ENCODE results near the gene CAPN15.
"Not testable (repeated sequence)": the region's sequence is repeated elsewhere in the genome, so short reads cannot be mapped to it uniquely, and the experiment has no call there.

The CAPN15 gene

DNA sequence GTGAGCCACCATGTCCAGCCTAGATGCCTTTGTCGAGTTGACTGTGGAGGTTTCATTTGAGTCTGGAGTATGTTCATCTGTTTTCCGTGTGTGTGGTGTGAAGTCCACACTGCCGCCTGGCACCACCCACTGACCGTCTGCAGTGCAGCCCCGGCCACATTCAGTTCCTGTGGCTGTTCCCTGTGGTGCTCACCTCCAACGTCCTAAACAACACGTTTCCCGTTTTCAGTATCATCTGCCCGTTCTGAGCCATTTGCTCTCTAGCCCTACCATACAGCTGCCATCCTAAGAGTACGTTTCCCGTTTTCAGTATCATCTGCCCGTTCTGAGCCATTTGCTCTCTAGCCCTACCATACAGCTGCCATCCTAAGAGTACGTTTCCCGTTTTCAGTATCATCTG lies 20.0 kb upstream of the CAPN15 start:
- not testable (repeated sequence) for DNase-seq

DNA sequence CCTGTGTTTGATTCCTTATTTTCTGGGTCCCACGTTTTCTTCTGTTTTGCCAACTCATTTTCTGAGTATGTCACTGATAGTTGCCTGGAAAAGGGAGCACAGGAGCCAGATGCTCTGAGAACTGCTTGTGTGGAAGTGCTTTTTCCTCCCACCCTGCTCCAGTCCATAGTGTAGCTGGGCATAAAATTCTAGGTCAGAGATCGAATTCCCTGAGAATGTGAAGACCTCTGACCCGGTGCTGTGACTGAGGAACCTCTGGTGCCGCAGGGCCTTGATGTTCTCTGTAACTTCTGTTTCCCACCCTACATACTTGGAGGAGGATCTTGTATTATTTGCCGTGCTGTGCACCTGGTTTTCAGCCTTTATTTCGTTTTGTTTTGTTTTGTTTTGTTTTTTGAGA lies 19.5 kb upstream of the CAPN15 start:
- DNase-seq, result no peak

DNA sequence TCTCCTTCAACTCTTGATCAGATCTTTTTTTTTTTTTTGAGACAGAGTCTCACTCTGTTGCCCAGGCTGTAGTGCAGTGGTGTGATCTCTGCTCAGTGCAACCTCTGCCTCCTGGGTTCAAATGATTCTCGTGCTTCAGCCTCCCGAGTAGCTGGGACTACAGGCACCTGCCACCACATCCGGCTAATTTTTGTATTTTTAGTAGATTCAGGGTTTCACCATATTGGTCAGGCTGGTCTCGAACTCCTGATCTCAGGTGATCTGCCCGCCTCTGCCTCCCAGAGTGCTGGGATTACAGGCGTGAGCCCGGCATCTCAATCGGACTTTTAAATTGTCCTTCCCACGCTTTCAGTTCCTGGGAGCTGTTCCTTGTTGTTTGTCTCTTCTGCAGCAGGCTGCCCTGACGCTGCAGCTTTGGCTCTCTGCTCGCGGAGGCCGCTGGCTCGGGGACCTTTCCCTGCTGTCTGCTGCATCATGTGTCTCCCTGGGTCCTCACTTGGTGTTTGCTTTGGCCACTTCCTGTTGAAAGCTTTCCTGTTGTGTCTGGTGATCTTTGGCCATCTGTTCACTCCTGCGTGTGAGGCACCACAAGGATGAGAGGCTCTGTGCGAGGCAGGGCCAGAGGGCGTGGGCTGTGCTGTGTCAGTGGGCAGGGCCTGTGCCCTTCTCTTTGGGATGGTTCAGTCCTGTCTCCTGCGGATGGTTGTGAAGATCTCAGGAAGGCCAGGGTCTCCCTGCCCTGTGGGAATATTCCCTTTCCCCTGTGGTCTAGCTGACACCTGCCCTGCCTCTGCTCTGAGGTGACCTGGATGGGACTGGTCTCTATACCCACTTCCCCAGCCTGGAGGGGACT lies 18.4 kb upstream of the CAPN15 start:
- DNase-seq, result no peak

DNA sequence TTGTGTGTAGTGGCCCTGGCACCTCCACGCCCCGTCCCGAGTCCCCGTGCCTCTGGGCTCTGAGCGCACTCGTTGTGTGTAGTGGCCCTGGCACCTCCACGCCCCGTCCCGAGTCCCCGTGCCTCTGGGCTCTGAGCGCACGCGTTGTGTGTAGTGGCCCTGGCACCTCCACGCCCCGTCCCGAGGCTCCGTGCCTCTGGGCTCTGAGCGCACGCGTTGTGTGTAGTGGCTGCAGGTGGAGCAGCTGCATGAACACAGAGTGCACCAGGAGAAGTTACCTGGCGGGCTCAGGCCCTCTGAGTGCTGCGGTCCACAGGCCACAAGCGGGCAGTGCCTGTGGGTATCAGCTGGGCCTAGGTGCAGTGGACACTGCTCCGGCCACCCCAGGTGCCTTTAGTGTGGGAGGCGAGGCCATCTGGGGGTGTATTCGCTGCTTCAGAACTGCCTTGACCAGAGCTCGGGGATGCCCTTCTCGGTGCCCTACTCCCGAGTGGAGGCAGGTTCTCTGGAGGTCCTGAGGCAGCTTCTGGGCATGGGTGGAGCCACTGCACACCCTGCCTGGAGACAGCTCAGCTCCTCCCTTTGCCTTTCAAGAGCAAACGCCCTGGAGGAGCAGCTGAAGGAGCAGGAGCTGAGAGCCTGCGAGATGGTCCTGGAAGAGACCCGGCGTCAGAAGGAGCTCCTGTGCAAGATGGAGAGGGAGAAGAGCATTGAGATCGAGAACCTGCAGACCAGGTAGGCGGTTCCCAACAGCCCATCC lies 17.3 kb upstream of the CAPN15 start:
- no peak for DNase-seq

DNA sequence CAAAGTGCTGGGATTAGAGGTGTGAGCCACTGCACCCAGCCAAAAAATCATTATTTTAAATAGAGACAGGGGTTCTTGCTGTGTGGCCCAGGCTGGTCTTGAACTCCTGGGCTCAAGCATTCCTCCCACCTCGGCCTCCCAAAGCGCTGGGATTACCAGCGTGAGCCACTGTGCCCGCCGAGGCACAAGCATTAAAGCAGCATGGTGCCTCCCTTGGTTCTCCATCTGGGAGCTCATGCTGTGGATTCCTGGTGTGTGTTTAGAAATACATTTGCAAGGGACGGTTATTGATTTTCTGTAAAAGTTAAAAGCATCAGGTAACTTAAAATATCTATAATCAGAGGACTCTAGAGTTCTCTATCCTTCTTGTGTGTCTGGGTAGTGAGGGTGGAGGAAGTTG lies 14.7 kb upstream of the CAPN15 start:
- no peak for DNase-seq

DNA sequence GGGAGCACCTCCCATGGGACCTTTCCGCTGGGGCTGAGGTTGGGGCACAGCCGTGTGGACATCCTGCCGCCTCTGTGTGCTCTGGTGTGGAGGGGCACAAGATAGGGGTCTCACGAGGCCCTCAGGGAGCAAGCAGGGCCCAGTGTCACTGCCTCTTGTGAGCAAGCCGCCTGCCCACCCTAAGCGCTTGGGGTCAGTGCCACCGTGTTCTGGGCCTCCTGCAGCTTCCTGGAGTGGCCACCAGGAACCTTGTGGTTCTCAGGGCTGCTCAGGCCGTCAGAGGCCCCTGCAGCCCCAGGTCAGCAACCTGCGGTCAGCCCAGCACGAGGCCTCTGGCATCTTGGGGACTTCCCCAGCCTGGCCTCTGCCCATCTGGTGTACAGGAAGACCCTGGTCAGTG lies 13.6 kb upstream of the CAPN15 start:
- DNase-seq, result no peak

DNA sequence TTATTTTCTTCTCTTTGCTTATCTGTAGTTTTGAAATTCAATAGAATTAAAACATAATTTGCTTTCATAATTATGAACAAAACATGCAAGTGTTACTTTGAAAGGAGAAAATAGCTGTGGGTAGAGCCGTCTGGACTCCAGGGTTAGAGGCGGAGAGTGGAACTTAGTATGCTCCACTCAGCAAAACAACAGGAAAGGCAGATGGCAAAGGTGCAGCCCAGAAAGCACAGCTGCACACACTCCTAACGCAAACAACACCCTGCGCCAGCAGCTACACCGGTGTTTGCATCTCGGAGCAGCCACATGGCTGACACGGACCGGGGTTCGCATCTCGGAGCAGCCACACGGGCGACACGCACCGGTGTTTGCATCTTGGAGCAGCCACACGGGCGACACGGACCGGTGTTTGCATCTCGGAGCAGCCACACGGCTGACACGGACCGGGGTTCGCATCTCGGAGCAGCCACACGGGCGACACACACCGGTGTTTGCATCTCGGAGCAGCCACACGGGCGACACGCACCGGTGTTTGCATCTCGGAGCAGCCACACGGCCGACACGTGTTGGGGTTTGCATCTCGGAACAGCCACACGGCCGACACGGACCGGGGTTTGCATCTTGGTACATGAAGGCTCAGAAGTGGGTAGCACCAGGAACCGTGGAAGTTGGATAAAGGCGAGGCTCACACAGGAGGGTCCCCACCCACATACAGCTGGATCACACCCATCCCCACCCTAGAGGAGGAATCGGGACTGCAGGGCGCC lies 12.2 kb upstream of the CAPN15 start:
- no peak for DNase-seq

DNA sequence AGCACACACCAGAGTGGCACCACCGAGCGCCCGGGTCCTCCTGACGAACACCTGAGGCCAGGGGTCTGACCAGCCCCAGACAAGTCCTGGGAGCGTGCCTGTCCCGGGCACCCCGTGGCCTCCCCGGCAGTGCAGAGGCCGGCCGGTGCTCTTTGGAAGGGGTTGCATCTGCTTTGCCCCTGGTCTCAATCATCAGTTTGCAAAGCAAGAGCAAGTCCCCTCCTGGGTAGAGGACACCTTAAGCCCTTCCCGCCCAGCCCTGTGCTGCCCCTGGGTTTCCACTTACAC lies 11.6 kb upstream of the CAPN15 start:
- DNase-seq, result no peak

DNA sequence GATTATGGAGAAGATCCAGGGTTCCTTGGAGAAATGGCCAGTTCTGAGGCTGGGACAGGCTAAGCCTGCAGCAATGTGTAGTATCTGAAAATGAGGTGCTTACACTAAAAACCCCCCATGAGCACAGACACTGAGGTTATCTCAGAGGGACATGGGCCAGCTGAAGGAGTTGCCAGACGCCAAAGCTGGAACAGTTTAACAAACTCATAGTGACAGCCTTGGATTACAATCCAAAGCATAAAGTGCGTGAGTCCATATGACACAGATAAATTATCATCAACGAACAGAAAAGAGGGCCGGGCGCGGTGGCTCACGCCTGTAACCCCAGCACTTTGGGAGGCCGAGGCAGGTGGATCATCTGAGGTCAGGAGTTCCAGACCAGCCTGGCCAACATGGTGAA lies 11.2 kb upstream of the CAPN15 start:
- no peak for DNase-seq

DNA sequence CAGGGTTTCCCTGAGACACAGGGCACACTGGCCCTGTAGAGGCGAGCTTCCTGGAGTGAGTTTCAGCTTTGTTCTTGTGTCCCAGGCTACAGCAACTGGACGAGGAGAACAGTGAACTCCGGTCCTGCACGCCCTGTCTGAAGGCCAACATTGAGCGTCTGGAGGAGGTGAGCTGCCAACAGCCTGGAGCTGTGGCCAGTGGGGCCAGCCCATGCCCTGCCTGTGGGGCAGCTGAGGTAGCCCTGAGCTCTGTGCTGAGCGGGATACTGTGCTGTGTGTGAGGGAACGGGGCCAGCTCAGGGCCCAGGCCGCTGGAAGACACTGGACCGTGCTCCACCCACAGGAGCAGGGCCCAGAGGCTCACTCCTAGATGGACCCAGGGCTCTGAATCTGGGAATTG lies 8.7 kb upstream of the CAPN15 start:
- DNase-seq, result no peak

DNA sequence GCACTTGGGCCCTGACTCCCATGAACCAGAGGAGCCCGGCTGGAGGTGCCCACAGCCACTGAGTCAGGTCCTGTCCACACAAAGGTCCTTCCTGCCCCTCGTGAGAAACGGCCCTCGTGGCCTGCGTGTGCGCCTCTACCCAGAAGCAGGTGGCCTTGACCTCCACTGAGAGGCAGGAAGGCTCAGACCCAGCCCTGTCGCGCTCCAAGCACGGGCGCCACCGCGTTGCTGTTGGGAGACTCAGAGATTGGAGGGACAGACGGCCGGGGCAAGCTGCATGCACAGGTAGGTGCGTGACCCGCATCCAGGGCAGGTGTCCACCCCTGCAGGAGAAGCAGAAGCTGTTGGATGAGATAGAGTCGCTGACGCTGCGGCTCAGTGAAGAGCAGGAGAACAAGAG lies 8.1 kb upstream of the CAPN15 start:
- DNase-seq, result no peak

DNA sequence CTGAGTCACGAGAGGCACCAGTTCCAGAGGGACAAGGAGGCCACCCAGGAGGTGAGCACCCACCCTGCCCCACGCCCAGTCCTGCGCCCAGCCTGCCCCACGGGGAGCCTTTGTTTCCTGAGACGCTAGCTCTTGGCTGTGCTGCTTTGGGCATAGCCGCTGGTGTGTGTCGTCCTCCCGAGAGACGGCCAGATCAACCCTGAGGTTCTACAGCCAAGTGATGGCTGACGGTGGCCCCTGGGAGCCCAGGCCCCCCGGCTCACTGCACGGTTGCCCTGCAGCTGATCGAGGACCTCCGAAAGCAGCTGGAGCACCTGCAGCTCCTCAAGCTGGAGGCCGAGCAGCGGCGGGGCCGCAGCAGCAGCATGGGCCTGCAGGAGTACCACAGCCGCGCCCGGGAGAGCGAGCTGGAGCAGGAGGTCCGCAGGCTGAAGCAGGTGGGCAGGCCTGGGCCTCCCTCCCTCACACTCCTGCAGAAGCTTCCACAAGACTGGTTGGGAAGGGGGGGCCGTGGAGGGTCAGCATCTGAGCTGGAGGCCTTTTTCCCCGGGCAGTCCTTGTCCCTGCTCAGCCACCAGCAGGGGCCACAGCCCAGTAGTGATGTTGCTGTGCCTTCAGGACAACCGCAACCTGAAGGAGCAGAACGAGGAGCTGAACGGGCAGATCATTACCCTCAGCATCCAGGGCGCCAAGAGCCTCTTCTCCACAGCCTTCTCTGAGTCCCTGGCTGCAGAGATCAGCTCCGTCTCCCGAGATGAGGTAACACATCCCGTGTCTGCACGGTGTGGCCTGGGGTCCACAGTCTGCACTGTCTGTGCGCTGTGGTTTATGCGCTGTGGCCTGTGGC lies 7.4 kb upstream of the CAPN15 start:
- DNase-seq, result no peak

DNA sequence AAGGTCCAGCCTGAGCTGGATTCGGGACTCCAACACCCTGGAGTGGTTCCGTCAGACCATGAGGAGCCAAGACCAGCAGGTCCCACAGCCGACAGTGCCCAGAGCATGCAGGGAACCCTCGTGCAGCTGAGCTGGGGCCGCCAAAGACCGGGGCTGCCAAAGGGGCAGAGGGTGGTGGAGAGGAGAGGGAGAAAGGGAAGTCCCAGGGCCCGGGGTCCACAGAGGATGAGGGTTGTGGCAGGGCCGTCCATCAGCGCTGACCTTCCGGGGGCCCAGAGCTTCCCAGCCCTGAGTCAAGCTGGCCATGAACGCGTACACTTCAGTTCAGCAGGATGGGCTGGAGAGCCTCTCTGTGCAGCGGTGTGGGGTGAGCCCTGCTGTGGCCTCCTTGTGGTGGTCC lies 6.7 kb upstream of the CAPN15 start:
- DNase-seq, result no peak

DNA sequence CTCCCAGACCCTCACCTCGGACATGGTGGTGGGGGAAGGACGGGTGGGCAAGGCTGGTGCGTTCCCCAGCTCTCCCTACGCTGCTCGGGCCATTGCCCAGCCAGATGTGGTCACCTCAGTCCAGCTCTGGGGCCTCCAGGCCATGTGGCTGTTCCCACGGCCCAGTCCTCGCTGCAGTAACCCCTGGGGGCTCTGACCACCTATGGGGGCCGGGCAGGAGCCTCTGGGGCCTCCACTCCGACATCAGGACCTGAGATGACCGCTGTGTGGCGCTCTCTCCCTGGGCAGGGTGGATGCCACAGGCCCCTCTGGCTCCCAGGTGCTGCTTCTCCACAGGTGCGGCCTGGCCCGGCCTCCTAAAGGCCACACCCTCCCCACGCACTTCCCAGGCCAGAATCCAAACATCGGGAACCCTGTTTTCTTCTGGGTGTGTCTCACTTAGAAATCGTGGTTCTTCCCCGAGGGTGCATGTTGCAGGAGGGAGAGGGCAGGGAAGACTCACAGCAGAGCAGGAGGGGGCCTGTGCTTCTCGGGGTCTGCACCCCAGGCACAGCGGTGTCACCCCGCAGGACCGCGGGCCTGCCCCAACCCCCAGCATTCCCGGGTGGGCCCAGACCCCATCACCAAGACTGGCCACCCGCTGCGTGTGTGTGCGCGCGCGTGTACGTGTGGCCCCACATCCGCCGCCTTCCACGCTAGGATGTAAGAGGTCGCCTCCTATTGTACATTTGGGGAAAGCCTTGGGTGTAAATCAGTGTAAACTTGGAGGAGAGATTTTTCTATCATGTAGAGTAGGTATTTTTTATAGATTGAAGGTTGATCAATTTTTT lies 5.9 kb upstream of the CAPN15 start:
- DNase-seq, result no peak

DNA sequence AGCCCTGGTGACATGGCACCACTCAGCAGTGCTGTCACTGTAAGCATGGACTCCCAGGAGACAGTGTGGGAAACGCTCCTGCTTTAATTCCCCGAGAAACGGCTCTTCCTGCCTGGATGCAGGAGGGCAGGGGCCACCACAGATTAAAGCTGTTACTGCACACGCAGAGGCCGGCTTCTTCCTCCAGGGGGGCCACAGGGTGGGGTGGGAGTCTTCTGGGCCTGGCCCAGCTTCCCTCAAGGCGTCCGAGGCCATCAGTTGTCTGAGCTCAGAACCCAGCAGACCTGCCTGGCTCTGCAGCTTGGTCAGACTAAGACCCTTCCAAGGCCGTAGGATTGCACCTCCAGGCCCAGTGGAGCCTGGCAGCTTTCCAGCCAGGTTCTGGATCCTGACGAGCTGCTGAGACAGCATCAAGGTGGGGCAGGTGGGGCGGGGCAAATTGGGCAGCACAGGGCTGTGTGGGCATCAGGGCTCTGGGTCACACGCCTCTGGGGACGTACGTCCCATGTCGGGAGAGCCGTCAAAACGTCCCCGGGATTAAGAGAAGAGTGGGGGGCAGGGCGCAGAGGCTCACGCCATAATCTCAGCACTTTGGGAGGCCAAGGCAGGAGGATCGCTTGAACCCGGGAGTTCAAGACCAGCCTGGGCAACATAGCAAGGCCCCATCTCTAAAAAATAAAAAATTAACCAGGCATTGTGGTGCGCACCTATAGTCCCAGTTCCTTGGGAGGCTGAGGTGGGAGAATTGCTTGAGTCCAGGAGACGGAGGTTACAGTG lies 5.0 kb upstream of the CAPN15 start:
- no peak for DNase-seq

DNA sequence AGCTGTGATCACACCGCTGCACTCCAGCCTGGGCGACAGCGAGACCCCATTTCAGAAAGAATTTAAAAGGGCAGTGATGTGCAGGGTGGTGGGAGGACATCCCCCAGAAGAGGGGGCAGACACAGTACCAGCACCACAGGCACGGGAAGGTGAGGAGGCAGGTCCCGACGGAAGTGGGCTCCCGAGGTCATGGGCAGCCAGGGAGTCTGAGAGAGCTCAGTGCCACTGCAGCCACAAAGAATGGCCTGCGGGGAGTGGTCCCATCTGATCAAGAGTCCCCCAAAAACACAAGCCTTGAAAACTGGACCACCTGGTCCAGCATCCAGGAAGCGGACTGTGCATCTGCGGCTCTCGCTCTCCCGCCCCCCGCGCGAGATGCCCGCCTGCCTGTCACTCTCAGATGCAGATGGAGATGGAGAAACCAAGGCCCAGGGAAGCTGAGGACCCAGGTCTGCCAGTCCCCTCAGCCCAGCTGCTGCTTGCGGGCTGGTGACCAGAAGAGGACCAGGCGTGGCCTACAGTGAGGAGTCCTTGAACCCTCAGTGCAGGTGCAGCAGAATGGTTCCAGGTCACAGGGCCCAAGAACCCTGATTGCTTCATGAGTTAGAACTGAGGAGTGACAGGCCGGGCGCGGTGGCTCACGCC lies 4.3 kb upstream of the CAPN15 start:
- DNase-seq, result no peak

DNA sequence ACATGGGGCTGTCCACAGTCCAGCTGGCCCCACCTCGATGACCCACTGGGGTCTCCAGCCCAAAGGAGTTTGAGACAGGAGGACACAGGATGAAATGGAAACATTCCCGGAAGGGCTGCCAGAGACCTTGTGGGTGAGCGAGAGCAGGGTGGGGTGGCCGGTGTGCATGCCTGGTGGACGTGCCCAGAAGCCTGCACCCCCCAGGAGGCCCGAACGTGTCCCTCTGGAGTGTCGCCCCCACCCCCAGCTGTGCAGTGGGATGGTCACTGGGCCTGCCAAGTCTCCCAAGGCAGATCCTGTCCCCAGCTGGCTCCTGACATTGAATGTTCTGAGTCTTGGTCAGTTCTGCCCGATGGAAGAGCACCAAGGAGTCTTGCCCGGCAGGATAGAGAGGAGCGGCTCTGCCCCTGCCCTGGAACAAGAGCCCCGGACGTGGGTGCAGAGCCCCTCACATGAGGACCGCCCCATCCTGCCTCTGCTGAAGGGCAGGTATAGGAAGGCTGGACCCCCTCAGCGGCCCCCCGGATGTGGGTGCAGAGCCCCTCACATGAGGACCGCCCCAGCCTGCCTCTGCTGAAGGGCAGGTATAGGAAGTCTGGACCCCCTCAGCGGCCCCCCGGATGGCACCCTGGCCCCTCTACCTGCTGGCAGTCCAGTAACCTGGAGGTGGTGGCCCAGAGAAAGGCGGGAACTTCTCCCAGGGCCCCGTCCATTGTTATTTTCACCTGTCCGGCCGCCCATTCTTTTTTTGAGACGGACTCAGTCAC lies 3.1 kb upstream of the CAPN15 start:
- no peak for DNase-seq

DNA sequence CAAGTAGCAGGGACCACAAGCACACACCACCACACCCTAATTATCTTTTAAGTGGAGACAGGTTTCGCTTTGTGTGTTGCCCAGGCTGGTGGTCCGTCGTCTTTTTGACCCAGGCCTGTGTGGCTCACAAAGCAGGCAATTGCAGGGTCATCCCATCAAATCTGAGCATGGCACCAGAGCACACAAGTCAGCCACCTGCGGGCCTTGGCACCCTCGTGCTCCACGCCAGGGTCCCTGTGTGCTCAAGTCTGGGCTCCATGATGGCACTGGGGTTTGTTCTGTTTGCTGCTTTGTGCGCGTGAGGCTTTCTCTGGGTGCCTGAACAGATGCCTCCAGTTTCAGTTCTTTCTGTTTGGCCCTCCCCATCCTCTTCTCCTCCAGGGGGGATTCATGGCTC lies 2.4 kb upstream of the CAPN15 start:
- DNase-seq, result no peak

DNA sequence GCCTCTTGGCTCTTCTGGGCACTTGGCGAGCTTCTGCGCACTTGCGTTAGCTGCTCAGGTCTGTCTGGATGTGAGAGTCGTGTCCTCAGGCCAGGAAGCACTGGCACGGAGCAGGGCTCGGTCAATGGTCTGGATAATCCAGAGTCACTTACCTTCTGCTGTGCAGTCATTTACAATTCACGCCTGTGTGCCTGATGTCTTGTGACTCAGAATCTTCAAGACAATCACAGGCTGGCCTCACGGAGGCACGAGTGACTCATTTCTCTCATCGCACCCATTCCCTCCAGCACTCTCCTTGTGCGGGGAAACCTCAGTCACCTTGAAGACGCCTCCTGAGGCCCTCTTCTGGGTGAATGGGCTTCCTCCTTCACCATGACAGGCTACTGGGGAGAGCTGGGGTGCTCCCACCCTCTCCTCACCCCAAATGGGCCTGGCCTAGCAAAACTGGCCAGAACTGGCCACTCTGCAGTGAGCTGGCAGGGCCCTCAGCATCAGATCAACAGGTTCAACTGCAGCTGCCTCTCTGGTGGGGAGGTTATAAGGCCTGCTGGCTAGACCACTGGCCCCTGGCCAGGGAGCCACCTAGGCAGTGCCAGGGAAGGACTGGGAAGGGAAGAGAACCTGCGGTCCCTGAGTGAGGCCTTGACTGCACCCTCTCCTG lies 1.9 kb upstream of the CAPN15 start:
- DNase-seq, result peak; percentile 11

All from NCI-H446 treated with DMSO at 0.1 percent for 48 hours (cell line).